Measurements from ENCODE around the gene FAM13B. TPM values are rescaled to one million over a fixed set of nuclear protein-coding genes. Genes with fewer than 3 reads are reported as not detected.

The FAM13B gene
- total RNA-seq, 5 donors from 2014 or later (not counting 1 experiment from before 2014, with no cell fraction given): 43.4 to 53.7 (median 49.6) TPM

DNA sequence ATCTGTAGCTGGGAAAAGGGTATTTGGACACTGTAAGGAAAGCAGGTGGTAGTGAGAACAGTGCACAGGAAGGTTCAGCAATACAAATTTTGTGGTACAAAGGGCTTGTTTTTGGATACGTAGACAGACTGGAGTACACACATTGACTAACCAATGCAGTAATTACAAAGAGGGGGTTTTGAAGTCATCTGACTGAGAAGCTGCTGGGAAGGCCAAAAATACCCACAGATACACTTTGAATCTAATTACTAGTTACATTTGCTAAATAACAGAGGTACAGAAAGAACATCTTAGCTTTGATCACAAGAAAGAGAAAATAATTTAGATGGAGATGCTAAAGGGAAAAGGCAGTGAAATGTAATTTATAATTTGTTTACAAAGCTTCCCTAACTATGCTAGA is 97.7 kb downstream of the FAM13B start:
- H3K9me3 ChIP-seq: no peaks in the 10 kb centered on the region
- H3K27ac ChIP-seq (ENCODE audit: low read length): no peak overlapping the region
- no peak for DNase-seq
- ChIA-PET POLR2A (interaction anchor here in 1 of 2 donors (0.6 kb wide), 1 partner anchor 18 kb away, joined by 3 read pairs; no protein-coding TSS in a partner anchor), CTCF (no interaction called here)
- H3K4me3 Mint-ChIP-seq: no peak overlapping the region
- no peaks in the 10 kb centered on the region for H3K4me1 ChIP-seq (ENCODE audit: control insufficient read depth in 1 of 2, extremely low read depth in 1 of 2, insufficient read depth in 2 of 2, low read length in 2 of 2)
- H3K27me3 ChIP-seq (replicated peaks in 1 of 2; ENCODE audit: control insufficient read depth in 2 of 2, extremely low read depth in 1 of 2, insufficient read depth in 2 of 2, low read length in 1 of 2): no peaks in the 10 kb centered on the region
- no peaks in the 10 kb centered on the region for H3K4me1 Mint-ChIP-seq
- no peak for ATAC-seq (replicated peaks in 1 of 4)
- peaks cover 0 to 27% of the 10 kb centered on the region in 2 donors for H3K36me3 ChIP-seq (ENCODE audit: control insufficient read depth in 2 of 2, extremely low read depth in 1 of 2, insufficient read depth in 1 of 2, low read length in 1 of 2)
- H3K4me3 ChIP-seq (ENCODE audit: control insufficient read depth in 1 of 2, extremely low read depth in 1 of 2, low read length in 1 of 2): no peak overlapping the region
- H3K27me3 Mint-ChIP-seq: no peaks in the 10 kb centered on the region
- H3K9me3 Mint-ChIP-seq: no peaks in the 10 kb centered on the region
- no CpG with 5 or more reads among the region's 1 CpG for WGBS (ENCODE audit: insufficient coverage)
- H3K27ac Mint-ChIP-seq: peak overlapping the region; percentile 44 to 45
- peaks cover 21% of the 10 kb centered on the region for H3K36me3 Mint-ChIP-seq

GRCh38 chr5:137933491-137933911 is 99.4 kb downstream of the FAM13B start:
- no peaks in the 10 kb centered on the region for H3K9me3 Mint-ChIP-seq
- Histone ChIP-seq H3K27me3 (replicated peaks in 1 of 2; ENCODE audit: control insufficient read depth in 2 of 2, extremely low read depth in 1 of 2, insufficient read depth in 2 of 2, low read length in 1 of 2) (no peaks in the 10 kb centered on the region), H3K27ac (ENCODE audit: low read length) (no peak overlapping the region), H3K4me1 (ENCODE audit: control insufficient read depth in 1 of 2, extremely low read depth in 1 of 2, insufficient read depth in 2 of 2, low read length in 2 of 2) (no peaks in the 10 kb centered on the region), H3K36me3 (ENCODE audit: control insufficient read depth in 2 of 2, extremely low read depth in 1 of 2, insufficient read depth in 1 of 2, low read length in 1 of 2) (peaks cover 0 to 10% of the 10 kb centered on the region in 2 donors), H3K4me3 (ENCODE audit: control insufficient read depth in 1 of 2, extremely low read depth in 1 of 2, low read length in 1 of 2) (no peak overlapping the region), H3K9me3 (no peaks in the 10 kb centered on the region)
- H3K36me3 Mint-ChIP-seq: peaks cover 10% of the 10 kb centered on the region
- no peaks in the 10 kb centered on the region for H3K27me3 Mint-ChIP-seq
- no peak overlapping the region for H3K4me3 Mint-ChIP-seq
- ChIA-PET POLR2A (interaction anchor here in 1 of 2 donors (0.5 kb wide), 1 partner anchor 183 kb away, joined by 5 read pairs; no protein-coding TSS in a partner anchor), CTCF (interaction anchor here (0.6 to 0.7 kb wide), 2 partner anchors 22 to 240 kb away, joined by 3 read pairs; no protein-coding TSS in a partner anchor)
- no peak for ATAC-seq (replicated peaks in 1 of 4)
- WGBS (ENCODE audit: insufficient coverage): 86% methylated on average over 3 of the region's 3 CpGs
- H3K4me1 Mint-ChIP-seq: no peaks in the 10 kb centered on the region
- no peak overlapping the region for H3K27ac Mint-ChIP-seq
- DNase-seq: no peak

GRCh38 chr5:137932800-137933199 is 100.1 kb downstream of the FAM13B start:
- H3K27me3 Mint-ChIP-seq: no peaks in the 10 kb centered on the region
- H3K4me3 Mint-ChIP-seq: no peak overlapping the region
- WGBS (ENCODE audit: insufficient coverage): no CpG with 5 or more reads among the region's 3 CpGs
- no peaks in the 10 kb centered on the region for H3K9me3 ChIP-seq
- DNase-seq: no peak
- no peak overlapping the region for H3K27ac Mint-ChIP-seq
- CTCF ChIA-PET: interaction anchor here in 1 of 2 donors (0.7 kb wide), 1 partner anchor 22 kb away, joined by 3 read pairs; no protein-coding TSS in a partner anchor
- H3K4me1 Mint-ChIP-seq: no peaks in the 10 kb centered on the region
- no peaks in the 10 kb centered on the region for H3K9me3 Mint-ChIP-seq
- no peak overlapping the region for H3K27ac ChIP-seq (ENCODE audit: low read length)
- peaks cover 0 to 9% of the 10 kb centered on the region in 2 donors for H3K36me3 ChIP-seq (ENCODE audit: control insufficient read depth in 2 of 2, extremely low read depth in 1 of 2, insufficient read depth in 1 of 2, low read length in 1 of 2)
- no peaks in the 10 kb centered on the region for H3K4me1 ChIP-seq (ENCODE audit: control insufficient read depth in 1 of 2, extremely low read depth in 1 of 2, insufficient read depth in 2 of 2, low read length in 2 of 2)
- peaks cover 12% of the 10 kb centered on the region for H3K36me3 Mint-ChIP-seq
- H3K27me3 ChIP-seq (replicated peaks in 1 of 2; ENCODE audit: control insufficient read depth in 2 of 2, extremely low read depth in 1 of 2, insufficient read depth in 2 of 2, low read length in 1 of 2): no peaks in the 10 kb centered on the region
- ATAC-seq (replicated peaks in 1 of 4): no peak
- no peak overlapping the region for H3K4me3 ChIP-seq (ENCODE audit: control insufficient read depth in 1 of 2, extremely low read depth in 1 of 2, low read length in 1 of 2)
- POLR2A ChIA-PET: interaction anchor here in 1 of 2 donors (0.6 kb wide), 1 partner anchor 1257 kb away, joined by 10 read pairs; no protein-coding TSS in a partner anchor

GRCh38 chr5:137923856-137924255 is 109.0 kb downstream of the FAM13B start:
- Mint-ChIP-seq H3K36me3 (peaks cover 6% of the 10 kb centered on the region), H3K9me3 (no peaks in the 10 kb centered on the region), H3K27ac (no peak overlapping the region), H3K4me1 (no peaks in the 10 kb centered on the region), H3K4me3 (no peak overlapping the region), H3K27me3 (no peaks in the 10 kb centered on the region)
- POLR2A ChIA-PET: no interaction called here
- Histone ChIP-seq H3K9me3 (no peaks in the 10 kb centered on the region), H3K36me3 (ENCODE audit: control insufficient read depth in 2 of 2, extremely low read depth in 1 of 2, insufficient read depth in 1 of 2, low read length in 1 of 2) (peaks cover 5 to 6% of the 10 kb centered on the region in 2 donors), H3K4me1 (ENCODE audit: control insufficient read depth in 1 of 2, extremely low read depth in 1 of 2, insufficient read depth in 2 of 2, low read length in 2 of 2) (no peaks in the 10 kb centered on the region), H3K27me3 (replicated peaks in 1 of 2; ENCODE audit: control insufficient read depth in 2 of 2, extremely low read depth in 1 of 2, insufficient read depth in 2 of 2, low read length in 1 of 2) (no peaks in the 10 kb centered on the region), H3K27ac (ENCODE audit: low read length) (no peak overlapping the region), H3K4me3 (ENCODE audit: control insufficient read depth in 1 of 2, extremely low read depth in 1 of 2, low read length in 1 of 2) (no peak overlapping the region)
- ATAC-seq (replicated peaks in 1 of 4): no peak
- WGBS (ENCODE audit: insufficient coverage): 83% methylated on average over 3 of the region's 4 CpGs
- DNase-seq: no peak
- CTCF ChIA-PET: no interaction called here

DNA sequence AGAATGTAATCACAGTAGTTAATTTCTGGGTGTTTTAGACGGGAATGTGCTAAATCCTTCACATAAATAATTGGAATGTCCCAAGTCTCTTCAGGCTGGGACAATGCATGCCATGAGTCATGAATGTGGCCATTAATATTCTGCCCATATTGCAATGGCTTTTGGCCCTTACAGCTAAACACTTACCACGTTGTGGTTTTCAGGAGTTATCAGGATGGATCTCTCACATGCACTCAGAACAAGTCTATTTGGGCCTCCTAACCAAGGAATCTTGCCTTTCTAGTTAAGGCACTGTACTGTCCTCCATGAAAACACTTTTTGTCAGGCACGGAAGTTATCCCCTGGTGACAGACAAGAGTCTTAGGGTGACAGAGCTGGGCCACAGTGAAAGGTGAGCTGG is 110.9 kb downstream of the FAM13B start:
- no peak overlapping the region for H3K27ac ChIP-seq (ENCODE audit: low read length)
- ATAC-seq (replicated peaks in 1 of 4) (no peak), DNase-seq (no peak)
- ChIA-PET CTCF (no interaction called here), POLR2A (no interaction called here)
- no peak overlapping the region for H3K4me3 ChIP-seq (ENCODE audit: control insufficient read depth in 1 of 2, extremely low read depth in 1 of 2, low read length in 1 of 2)
- Mint-ChIP-seq H3K9me3 (peaks cover under 1 to 6% (median 6%) of the 10 kb centered on the region in 3 donors), H3K36me3 (peaks cover 4% of the 10 kb centered on the region), H3K27ac (no peak overlapping the region), H3K4me3 (no peak overlapping the region), H3K27me3 (peaks cover 0 to 3% of the 10 kb centered on the region in 2 donors), H3K4me1 (no peaks in the 10 kb centered on the region)
- H3K36me3 ChIP-seq (ENCODE audit: control insufficient read depth in 2 of 2, extremely low read depth in 1 of 2, insufficient read depth in 1 of 2, low read length in 1 of 2): peaks cover 3 to 6% of the 10 kb centered on the region in 2 donors
- H3K9me3 ChIP-seq: no peaks in the 10 kb centered on the region
- no CpG with 5 or more reads among the region's 3 CpGs for whole genome bisulfite sequencing (ENCODE audit: insufficient coverage)
- no peaks in the 10 kb centered on the region for H3K4me1 ChIP-seq (ENCODE audit: control insufficient read depth in 1 of 2, extremely low read depth in 1 of 2, insufficient read depth in 2 of 2, low read length in 2 of 2)
- no peaks in the 10 kb centered on the region for H3K27me3 ChIP-seq (replicated peaks in 1 of 2; ENCODE audit: control insufficient read depth in 2 of 2, extremely low read depth in 1 of 2, insufficient read depth in 2 of 2, low read length in 1 of 2)

DNA sequence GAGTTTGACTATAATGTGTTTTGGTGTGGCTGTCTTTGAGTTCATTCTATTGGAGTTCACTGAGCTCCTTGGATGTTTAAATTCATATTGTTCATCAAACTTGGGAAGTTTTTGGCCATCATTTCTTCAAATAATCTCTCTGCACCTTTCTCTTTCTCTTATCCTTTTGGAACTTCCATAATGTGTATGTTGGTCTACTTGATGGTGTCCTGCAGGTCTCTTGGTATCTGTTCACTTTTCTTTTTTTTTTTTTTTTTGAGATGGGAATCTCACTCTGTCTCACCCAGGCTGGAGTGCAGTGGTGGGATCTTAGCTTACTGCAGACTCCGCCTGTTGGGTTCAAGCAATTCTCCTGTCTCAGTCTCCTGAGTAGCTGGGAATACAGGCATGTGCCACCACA is 116.0 kb downstream of the FAM13B start:
- Histone ChIP-seq H3K36me3 (ENCODE audit: control insufficient read depth in 2 of 2, extremely low read depth in 1 of 2, insufficient read depth in 1 of 2, low read length in 1 of 2) (no peaks in the 10 kb centered on the region), H3K4me1 (ENCODE audit: control insufficient read depth in 1 of 2, extremely low read depth in 1 of 2, insufficient read depth in 2 of 2, low read length in 2 of 2) (no peaks in the 10 kb centered on the region), H3K27ac (ENCODE audit: low read length) (no peak overlapping the region), H3K9me3 (peaks cover 3% of the 10 kb centered on the region), H3K4me3 (ENCODE audit: control insufficient read depth in 1 of 2, extremely low read depth in 1 of 2, low read length in 1 of 2) (no peak overlapping the region), H3K27me3 (replicated peaks in 1 of 2; ENCODE audit: control insufficient read depth in 2 of 2, extremely low read depth in 1 of 2, insufficient read depth in 2 of 2, low read length in 1 of 2) (peaks cover 0 to 5% of the 10 kb centered on the region in 2 experiments)
- peaks cover 11 to 17% (median 12%) of the 10 kb centered on the region in 3 donors for H3K9me3 Mint-ChIP-seq
- H3K4me3 Mint-ChIP-seq: no peak overlapping the region
- no CpG with 5 or more reads among the region's 1 CpG for WGBS (ENCODE audit: insufficient coverage)
- no peak for DNase-seq
- ATAC-seq (replicated peaks in 1 of 4): no peak
- POLR2A ChIA-PET: interaction anchor here in 1 of 2 donors (0.6 kb wide), 1 partner anchor 9 kb away, joined by 6 read pairs; no protein-coding TSS in a partner anchor
- H3K27ac Mint-ChIP-seq: no peak overlapping the region
- H3K4me1 Mint-ChIP-seq: no peaks in the 10 kb centered on the region
- CTCF ChIA-PET: interaction anchor here in 1 of 2 donors (0.6 kb wide), 1 partner anchor 1131 kb away, joined by 4 read pairs; no protein-coding TSS in a partner anchor
- H3K27me3 Mint-ChIP-seq: peaks cover 0 to 3% of the 10 kb centered on the region in 2 donors
- no peaks in the 10 kb centered on the region for H3K36me3 Mint-ChIP-seq
